ENCODE measurements around the gene RPS5. TPM values are rescaled to one million over a fixed set of nuclear protein-coding genes. Genes with fewer than 3 reads are reported as not detected.

The RPS5 gene
- total RNA-seq, 1 experiment from 2014 or later = 1,400 TPM

- H2BK12ac ChIP-seq (ENCODE audit: insufficient read length, low read depth, low read length) = no peak overlapping the region
- no peak overlapping the region for H3K23ac ChIP-seq (ENCODE audit: insufficient read length, low read depth, low read length)
- Mint-ChIP-seq H3K9me3 (no peaks in the 10 kb centered on the region), H3K27ac (peak overlapping the region; percentile 68 to 95 (median 93); a peak in 5 of 7 replicates), H3K36me3 (ENCODE audit: insufficient read depth in 1 of 3, low read depth in 3 of 3) (peaks cover 39 to 47% (median 40%) of the 10 kb centered on the region in 3 experiments), H3K4me3 (peak overlapping the region; percentile 95 to 99), H3K27me3 (ENCODE audit: low read depth) (no peaks in the 10 kb centered on the region), H3K4me1 (peaks cover 22 to 30% of the 10 kb centered on the region in 2 experiments)
- no peak overlapping the region for H4K8ac ChIP-seq (replicated peaks; ENCODE audit: insufficient read length, low read depth, low read length)
- H3K9me3 ChIP-seq (ENCODE audit: control insufficient read depth, low read depth, low read length) = no peaks in the 10 kb centered on the region
- no peaks in the 10 kb centered on the region for H3K79me1 ChIP-seq (ENCODE audit: insufficient read depth, low read depth, low read length, poor library complexity, severe bottlenecking)
- no peak overlapping the region for H3K56ac ChIP-seq (ENCODE audit: insufficient read length, low read depth, low read length)
- H2BK20ac ChIP-seq (ENCODE audit: low read depth, low read length, poor library complexity, severe bottlenecking) = no peak overlapping the region
- H3K4me2 ChIP-seq (ENCODE audit: insufficient read depth, insufficient read length, low read length) = peak overlapping the region; percentile 94
- H3K27ac ChIP-seq (ENCODE audit: insufficient read length, low read depth, low read length) = no peak overlapping the region
- no peak overlapping the region for H4K5ac ChIP-seq (ENCODE audit: insufficient read length, low read depth, low read length)
- H3T11ph ChIP-seq (ENCODE audit: low read length) = no peak overlapping the region
- no peak overlapping the region for H3K14ac ChIP-seq (ENCODE audit: insufficient read depth, low read length)
- DNase-seq = no peak
- no peak overlapping the region for H3K4ac ChIP-seq (ENCODE audit: low read depth, low read length)
- H2BK5ac ChIP-seq (ENCODE audit: insufficient read length, low read length) = no peak overlapping the region
- no peak overlapping the region for H4K91ac ChIP-seq (ENCODE audit: insufficient read length, low read depth, low read length)
- peaks cover 4% of the 10 kb centered on the region; the same call in 1 of the 2 replicates for H3K4me1 ChIP-seq (ENCODE audit: insufficient read depth, low read length)
- H2BK15ac ChIP-seq (ENCODE audit: low read depth, low read length) = no peak overlapping the region
- H2AK5ac ChIP-seq (ENCODE audit: insufficient read length, low read length) = no peak overlapping the region
- H3K9ac ChIP-seq (ENCODE audit: extremely low read depth, insufficient read length, low read length) = peak overlapping the region; percentile 85
- no peak overlapping the region for H3K18ac ChIP-seq (ENCODE audit: insufficient read length, low read depth, low read length)
- TF ChIP-seq CTCF (conservative IDR thresholded peaks at IDR 0.05) = peak; percentile 23; the same call in 1 of the 3 replicates
- H3K79me2 ChIP-seq (ENCODE audit: insufficient read depth, low read length) = peaks cover 10% of the 10 kb centered on the region; the same call in 1 of the 2 replicates
- WGBS (ENCODE audit: extremely low coverage, insufficient read length, low lambda C conversion rate) = no CpG with 5 or more reads among the region's 39 CpGs
- no peaks in the 10 kb centered on the region for H4K20me1 ChIP-seq (ENCODE audit: control insufficient read depth, insufficient read depth, insufficient read length)
- peaks cover 7% of the 10 kb centered on the region for H3K23me2 ChIP-seq (ENCODE audit: insufficient read length, low read depth, low read length, poor library complexity, severe bottlenecking)
- no peak overlapping the region for H2BK120ac ChIP-seq (ENCODE audit: low read depth, low read length, poor library complexity, severe bottlenecking)
- H2AFZ ChIP-seq (ENCODE audit: low read length) = no peak overlapping the region
- no peaks in the 10 kb centered on the region for H3K27me3 ChIP-seq (ENCODE audit: insufficient read depth, low read length)
These were observed 487 bp downstream of the RPS5 start for GRCh38 chr19:58387338-58388174.

Measured in H9 (cell line).